Left kidney (tissue), 2 donors: ENCODE measurements around the gene LYZL2. TPM values are rescaled to one million over a fixed set of nuclear protein-coding genes. Genes with fewer than 3 reads are reported as not detected.
"Not testable (repeated sequence)": the region's sequence is repeated elsewhere in the genome, so short reads cannot be mapped to it uniquely, and the experiment has no call there.

Experiments
- DNase-seq: peaks from one replicate; pipeline ENCODE4 v3.0.0-alpha.2; 2013
- polyA plus RNA-seq: library from polyadenylated mRNA; unstranded; fragments of 120-200 nt; gene quantifications from one replicate; pipeline ENCODE4 v1.2.1, GENCODE V29; 2013; ENCODE audit not compliant: insufficient read length

The LYZL2 gene
- polyA plus RNA-seq, 1 donor: not detected

- DNase-seq: peak; percentile 69
Measured at GRCh38 chr10:30639946-30640786, 10.6 kb upstream of the LYZL2 start.

GRCh38 chr10:30637881-30638467 lies 8.4 kb upstream of the LYZL2 start:
- no peak for DNase-seq

DNA sequence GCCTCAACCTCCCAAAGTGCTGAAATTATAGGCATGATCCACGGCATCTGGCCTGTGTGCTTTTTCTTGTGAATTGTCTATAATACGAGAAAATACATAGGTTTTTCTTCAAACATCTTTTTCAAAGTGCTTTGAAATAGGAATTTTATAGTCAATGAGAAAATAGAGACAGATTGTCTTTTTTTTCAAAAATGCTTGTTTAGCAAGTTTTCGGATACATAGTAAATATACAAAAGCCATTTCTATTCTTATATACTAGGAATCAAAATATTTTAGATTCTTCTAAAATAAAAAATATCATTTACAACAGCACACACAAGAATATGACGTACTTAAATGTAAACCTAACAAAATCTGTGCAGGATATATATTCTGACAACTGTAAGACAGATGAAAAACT lies 1.6 kb upstream of the LYZL2 start:
- no peak for DNase-seq

DNA sequence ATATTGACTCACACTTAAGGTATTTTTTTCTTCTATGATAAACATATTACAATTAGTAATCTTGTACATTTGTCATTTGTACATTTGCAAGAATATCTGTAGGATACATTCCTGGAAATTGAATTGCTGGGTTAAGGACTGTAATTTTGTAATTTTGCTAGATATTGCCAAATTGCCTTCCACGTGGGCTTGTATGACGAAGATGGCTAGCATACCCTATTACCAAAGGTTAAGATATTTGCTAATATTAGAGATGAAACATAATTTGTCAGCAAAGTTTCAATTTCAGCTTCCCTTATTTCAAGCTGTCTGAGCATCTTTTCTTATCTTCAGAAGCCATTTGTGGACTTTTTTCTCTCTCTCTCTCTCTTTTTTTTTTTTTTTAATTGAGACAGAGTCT lies 1.0 kb upstream of the LYZL2 start:
- DNase-seq: no peak

DNA sequence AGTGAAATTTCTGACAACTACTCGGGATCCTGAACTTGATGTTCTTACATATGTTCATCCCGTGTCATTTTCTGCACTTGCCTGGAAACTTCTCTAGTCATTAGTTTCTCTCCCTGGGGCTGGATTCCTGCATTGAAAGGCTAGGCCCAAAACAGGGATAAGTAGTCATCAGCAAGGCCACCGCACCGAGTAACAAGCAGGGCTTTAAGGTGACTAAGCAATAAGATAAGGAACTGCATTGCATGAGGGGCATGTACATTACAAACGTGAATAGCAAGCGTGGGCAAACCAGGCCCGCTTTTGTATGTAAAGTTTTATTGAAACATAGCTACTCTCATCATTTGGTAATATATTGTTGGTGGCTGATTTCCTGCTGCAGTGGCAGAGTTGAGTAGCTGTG lies 977 bp downstream of the LYZL2 start:
- DNase-seq: not testable (repeated sequence)

DNA sequence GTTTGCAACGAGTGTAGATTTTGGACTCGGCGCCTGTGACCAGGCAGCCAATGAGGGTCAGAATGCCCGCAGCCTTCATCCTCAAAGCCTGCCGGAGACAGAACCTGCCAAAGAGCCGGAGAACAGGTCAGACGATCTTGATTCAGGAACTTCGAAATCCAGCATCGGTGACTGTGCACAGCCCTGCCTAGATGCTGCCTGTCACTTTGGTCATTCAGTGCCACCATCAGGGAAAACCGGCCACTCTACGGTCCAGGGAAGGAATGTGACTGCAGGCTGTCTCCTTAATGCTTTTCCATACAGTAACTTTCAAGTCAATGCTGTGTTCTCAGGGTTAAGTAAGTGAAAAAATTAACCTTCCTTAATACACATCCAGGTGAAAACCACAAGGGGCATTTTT lies 2.7 kb downstream of the LYZL2 start:
- DNase-seq: not testable (repeated sequence)

- not testable (repeated sequence) for DNase-seq
Measured at GRCh38 chr10:30626196-30626595, 3.4 kb downstream of the LYZL2 start.

GRCh38 chr10:30625080-30625479 lies 4.5 kb downstream of the LYZL2 start:
- no peak for DNase-seq

DNA sequence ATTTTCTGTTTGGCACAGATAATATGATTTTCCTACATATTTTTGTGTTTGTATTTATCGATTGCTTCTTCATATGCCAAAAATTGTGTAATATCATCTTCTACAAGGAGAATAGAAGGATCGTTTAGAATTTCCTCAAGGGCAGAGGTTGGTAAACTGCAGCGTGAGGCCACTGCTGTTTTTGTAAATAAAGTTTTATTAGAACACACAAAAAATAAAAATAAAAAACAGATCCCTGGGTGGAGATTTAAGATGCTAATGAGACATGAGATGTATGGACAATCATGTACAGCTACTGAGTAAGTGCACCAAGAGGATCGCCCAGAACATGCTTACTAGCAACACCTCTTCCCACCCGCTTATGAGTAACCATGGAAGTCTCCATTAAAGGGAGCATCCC lies 9.6 kb downstream of the LYZL2 start:
- no peak for DNase-seq

DNA sequence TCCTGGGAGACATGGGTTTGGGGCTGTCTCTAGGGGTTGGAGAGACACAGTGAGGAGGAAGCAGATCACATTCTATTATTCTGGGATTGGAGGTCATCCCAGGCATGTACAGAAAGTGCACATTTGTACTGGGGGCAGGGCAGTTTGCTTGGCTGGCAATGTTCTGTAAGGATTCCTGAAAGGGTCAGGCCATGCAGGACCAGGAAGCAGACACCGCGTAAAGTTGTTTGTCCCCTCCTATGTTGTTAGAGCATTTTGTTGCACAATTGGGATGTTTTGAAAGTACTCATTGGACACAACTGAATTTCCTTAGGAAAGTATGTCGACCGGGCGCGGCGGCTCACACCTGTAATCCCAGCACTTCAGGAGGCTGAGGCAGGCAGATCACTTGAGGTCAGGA lies 12.5 kb downstream of the LYZL2 start:
- no peak for DNase-seq

DNA sequence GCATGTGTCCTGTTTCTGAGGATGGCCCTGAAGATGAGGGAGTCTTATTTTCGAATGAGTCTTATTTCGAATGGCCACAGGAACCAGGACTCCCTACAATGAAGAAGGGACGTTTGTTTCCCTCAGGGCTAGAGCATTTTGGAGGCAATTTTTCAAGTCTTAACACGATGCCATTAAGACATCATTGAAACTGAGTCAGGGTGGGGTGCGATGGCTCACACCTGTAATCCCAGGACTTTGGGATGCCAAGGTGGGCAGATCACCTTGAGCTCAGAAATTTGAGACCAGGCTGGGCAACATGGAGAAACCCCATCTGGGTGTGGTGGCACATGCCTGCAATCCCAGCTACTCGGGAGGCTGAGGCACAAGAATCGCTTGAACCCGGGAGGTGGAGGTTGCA lies 18.5 kb downstream of the LYZL2 start:
- not testable (repeated sequence) for DNase-seq

DNA sequence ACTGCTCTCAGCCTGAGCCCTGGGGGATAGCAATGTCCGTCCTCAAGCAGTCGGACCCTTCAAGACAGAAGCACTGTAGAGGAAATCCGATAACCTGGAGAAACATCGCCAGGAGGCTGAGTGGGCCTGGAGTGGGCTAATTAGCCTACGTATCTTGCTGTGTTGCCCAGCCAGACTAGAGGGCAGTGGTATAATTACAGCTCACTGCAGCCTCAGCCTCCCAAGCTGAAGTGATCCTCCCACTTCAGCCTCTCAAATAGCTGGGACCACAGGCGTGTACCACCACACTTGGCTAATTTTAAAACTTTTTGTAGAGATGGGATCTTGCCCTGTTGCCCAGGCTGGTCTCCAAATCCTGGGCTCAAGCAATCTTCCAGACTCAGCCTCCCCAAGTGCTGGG lies 21.7 kb downstream of the LYZL2 start:
- no peak for DNase-seq

DNA sequence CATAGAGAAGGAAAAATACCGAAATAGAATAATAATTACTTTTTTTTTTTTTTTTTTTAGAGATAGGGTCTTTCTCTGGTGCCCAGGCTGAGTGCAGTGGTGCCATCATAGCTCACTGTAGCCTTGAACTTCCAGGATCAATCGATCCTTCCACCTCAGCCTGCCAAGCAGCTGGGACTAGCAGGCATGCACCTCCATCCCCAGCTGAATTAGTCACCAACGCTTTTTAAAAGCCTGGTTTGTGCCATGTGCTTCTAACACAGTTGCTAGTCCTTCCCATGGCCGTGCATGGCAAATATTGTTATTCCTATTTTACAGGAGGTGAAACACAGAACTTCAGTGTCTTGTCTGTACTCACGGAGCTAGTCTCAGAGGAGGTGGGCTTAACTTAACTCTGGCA lies 23.2 kb downstream of the LYZL2 start:
- no peak for DNase-seq

DNA sequence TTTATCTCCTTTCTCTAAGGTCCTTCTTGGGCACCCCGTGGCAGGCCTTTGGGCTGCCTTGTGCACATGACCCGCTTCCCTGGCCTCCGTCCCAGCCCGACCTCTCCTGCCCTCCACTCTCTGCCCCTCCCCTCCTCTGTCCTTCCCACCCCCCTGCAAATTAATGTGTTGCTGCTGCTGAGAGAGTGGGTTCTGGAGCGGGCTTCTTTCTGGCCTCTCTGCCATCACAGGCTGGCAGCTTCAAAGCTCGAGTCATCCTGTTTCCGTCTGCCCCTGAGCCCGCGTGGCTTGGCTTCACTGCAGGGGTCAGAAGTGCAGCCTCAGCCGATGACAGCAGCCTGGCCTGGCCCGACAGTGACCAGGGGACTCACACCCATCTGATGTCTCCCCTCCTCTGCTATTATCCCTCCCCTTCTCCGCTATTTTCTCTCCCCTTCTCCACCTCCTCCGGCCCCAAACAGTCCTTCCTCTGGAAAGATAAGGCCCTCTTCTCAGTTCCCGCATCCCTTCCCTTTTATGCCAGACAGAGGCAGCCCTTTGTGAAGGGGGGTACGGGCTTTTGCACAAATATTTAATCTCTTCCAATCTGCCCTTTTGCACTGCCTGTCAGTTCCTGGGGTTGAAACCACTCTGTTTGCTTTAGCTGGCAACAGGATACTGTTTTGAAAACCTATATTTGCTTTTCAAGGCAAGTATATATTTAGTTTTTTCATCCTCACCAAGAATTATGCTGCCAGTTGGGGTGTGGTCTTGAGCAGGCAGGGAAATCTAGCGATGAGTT lies 24.0 kb downstream of the LYZL2 start:
- DNase-seq: not testable (repeated sequence)

DNA sequence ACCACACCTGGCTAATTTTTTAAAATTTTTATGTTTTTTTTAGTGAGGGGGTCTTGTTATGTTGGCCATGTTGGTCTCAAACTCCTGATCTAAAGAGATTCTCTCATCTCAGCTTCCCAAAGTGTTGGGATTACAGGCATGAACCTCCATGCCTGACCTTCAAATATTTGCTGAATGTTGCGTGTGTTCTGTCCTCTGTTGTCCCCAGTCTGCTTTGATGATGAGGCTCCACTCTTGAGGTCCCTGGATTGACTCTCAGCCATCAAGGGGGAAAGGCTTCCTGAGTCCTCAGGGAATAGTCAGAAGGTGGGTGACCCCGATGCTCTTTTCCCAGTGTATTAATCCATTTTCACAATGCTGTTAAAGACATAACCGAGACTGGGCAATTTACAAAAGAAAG lies 26.0 kb downstream of the LYZL2 start:
- no peak for DNase-seq

- DNase-seq: no peak
Measured at GRCh38 chr10:30602747-30603146, 26.8 kb downstream of the LYZL2 start.

- no peak for DNase-seq
Measured at GRCh38 chr10:30600005-30600404, 29.5 kb downstream of the LYZL2 start.

GRCh38 chr10:30598105-30598776 lies 31.3 kb downstream of the LYZL2 start:
- DNase-seq: no peak

GRCh38 chr10:30597433-30597824 lies 32.1 kb downstream of the LYZL2 start:
- DNase-seq: not testable (repeated sequence)

GRCh38 chr10:30596493-30597432 lies 32.8 kb downstream of the LYZL2 start:
- peak; percentile 30 for DNase-seq

GRCh38 chr10:30596013-30596412 lies 33.5 kb downstream of the LYZL2 start:
- DNase-seq: no peak
